ENCODE results near the gene KCNQ5. TPM values are rescaled to one million over a fixed set of nuclear protein-coding genes. Genes with fewer than 3 reads are reported as not detected.

Gene KCNQ5
- total RNA-seq, 1 experiment from 2014 or later: 0.07 TPM

DNA sequence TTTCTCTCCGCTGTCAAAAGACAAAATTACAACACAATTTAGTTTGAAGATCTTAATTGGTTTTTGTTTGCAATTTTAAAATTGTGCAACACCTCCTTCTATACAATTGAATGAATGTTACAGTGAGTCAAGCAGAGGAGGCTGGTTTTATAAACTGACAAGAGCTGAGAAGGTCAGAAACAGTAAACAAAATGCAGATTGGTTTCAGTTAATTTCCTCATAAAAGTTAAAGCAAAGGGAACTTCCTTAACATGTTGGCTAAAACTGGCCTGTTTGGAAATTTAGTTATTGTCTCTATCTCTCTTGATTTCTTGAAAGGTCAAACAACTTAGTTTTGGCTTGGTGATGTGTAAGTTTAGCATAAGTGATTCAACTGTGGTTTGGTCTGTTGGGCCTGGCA is 581.2 kb downstream of the KCNQ5 start:
- Histone ChIP-seq H3K4me2 (ENCODE audit: insufficient read depth, insufficient read length, low read length) (no peak overlapping the region), H3K27me3 (ENCODE audit: insufficient read depth, low read length) (no peaks in the 10 kb centered on the region), H4K5ac (ENCODE audit: insufficient read length, low read depth, low read length) (no peak overlapping the region), H3T11ph (ENCODE audit: low read length) (no peak overlapping the region), H3K4ac (ENCODE audit: low read depth, low read length) (no peak overlapping the region), H4K91ac (ENCODE audit: insufficient read length, low read depth, low read length) (no peak overlapping the region), H3K23ac (ENCODE audit: insufficient read length, low read depth, low read length) (no peak overlapping the region), H2BK5ac (ENCODE audit: insufficient read length, low read length) (no peak overlapping the region), H2AK5ac (ENCODE audit: insufficient read length, low read length) (no peak overlapping the region), H4K8ac (replicated peaks; ENCODE audit: insufficient read length, low read depth, low read length) (no peak overlapping the region), H2BK12ac (ENCODE audit: insufficient read length, low read depth, low read length) (no peak overlapping the region), H3K4me1 (ENCODE audit: insufficient read depth, low read length) (peaks cover 6% of the 10 kb centered on the region), H3K56ac (ENCODE audit: insufficient read length, low read depth, low read length) (no peak overlapping the region), H3K79me2 (ENCODE audit: insufficient read depth, low read length) (no peaks in the 10 kb centered on the region), H3K79me1 (ENCODE audit: insufficient read depth, low read depth, low read length, poor library complexity, severe bottlenecking) (no peaks in the 10 kb centered on the region), H4K20me1 (ENCODE audit: control insufficient read depth, insufficient read depth, insufficient read length) (no peaks in the 10 kb centered on the region), H3K9me3 (ENCODE audit: control insufficient read depth, low read depth, low read length) (no peaks in the 10 kb centered on the region), H3K14ac (ENCODE audit: insufficient read depth, low read length) (no peak overlapping the region), H2BK20ac (ENCODE audit: low read depth, low read length, poor library complexity, severe bottlenecking) (no peak overlapping the region), H3K23me2 (ENCODE audit: insufficient read length, low read depth, low read length, poor library complexity, severe bottlenecking) (no peaks in the 10 kb centered on the region), H2BK120ac (ENCODE audit: low read depth, low read length, poor library complexity, severe bottlenecking) (no peak overlapping the region), H2AFZ (ENCODE audit: low read length) (no peak overlapping the region), H3K27ac (ENCODE audit: insufficient read length, low read depth, low read length) (no peak overlapping the region), H3K9ac (ENCODE audit: extremely low read depth, insufficient read length, low read length) (no peak overlapping the region), H2BK15ac (ENCODE audit: low read depth, low read length) (no peak overlapping the region), H3K18ac (ENCODE audit: insufficient read length, low read depth, low read length) (no peak overlapping the region)
- Mint-ChIP-seq H3K4me1 (peaks cover 16 to 18% of the 10 kb centered on the region in 2 experiments), H3K27me3 (ENCODE audit: low read depth) (peaks cover 2% of the 10 kb centered on the region; the same call in 1 of the 2 replicates), H3K36me3 (ENCODE audit: insufficient read depth in 1 of 3, low read depth in 3 of 3) (peaks cover 8 to 20% (median 12%) of the 10 kb centered on the region in 3 experiments; a peak in 6 of 7 replicates), H3K27ac (no peak overlapping the region; a peak in 1 of 7 replicates), H3K4me3 (no peak overlapping the region), H3K9me3 (peaks cover 17% of the 10 kb centered on the region in 2 experiments)
- TF ChIP-seq, protein P1, sequence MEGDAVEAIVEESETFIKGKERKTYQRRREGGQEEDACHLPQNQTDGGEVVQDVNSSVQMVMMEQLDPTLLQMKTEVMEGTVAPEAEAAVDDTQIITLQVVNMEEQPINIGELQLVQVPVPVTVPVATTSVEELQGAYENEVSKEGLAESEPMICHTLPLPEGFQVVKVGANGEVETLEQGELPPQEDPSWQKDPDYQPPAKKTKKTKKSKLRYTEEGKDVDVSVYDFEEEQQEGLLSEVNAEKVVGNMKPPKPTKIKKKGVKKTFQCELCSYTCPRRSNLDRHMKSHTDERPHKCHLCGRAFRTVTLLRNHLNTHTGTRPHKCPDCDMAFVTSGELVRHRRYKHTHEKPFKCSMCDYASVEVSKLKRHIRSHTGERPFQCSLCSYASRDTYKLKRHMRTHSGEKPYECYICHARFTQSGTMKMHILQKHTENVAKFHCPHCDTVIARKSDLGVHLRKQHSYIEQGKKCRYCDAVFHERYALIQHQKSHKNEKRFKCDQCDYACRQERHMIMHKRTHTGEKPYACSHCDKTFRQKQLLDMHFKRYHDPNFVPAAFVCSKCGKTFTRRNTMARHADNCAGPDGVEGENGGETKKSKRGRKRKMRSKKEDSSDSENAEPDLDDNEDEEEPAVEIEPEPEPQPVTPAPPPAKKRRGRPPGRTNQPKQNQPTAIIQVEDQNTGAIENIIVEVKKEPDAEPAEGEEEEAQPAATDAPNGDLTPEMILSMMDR (conservative IDR thresholded peaks at IDR 0.05): no peak
- no CpG with 5 or more reads among the region's 1 CpG for WGBS (ENCODE audit: extremely low coverage, insufficient read length, low lambda C conversion rate)
- no peak for DNase-seq

All from H9 (cell line).